Activated CD4-positive, alpha-beta T cell treated with anti-CD3 and anti-CD28 coated beads for 1 hour (primary cell): ENCODE measurements around the gene SORL1-AS1.
"Not testable (repeated sequence)": the region's sequence is repeated elsewhere in the genome, so short reads cannot be mapped to it uniquely, and the experiment has no call there.

ENCODE experiments used
- DNase-seq: peaks from one replicate; pipeline ENCODE4 v3.0.0-alpha.2; 2020

The SORL1-AS1 gene

GRCh38 chr11:121452609-121453150 lies at the start of gene SORL1-AS1:
Gene SORL1-AS1 (minus strand): TSS chr11:121452967.
- DNase-seq, result peak; percentile 30

- no peak for DNase-seq
Measured at GRCh38 chr11:121500717-121501116, 48.0 kb upstream of the SORL1-AS1 start.

- no peak for DNase-seq
Measured at GRCh38 chr11:121500275-121500674, 47.5 kb upstream of the SORL1-AS1 start.

GRCh38 chr11:121499405-121499804 lies 46.6 kb upstream of the SORL1-AS1 start:
- no peak for DNase-seq

GRCh38 chr11:121497176-121497998 lies 44.6 kb upstream of the SORL1-AS1 start:
- no peak for DNase-seq

GRCh38 chr11:121494355-121495099 lies 41.8 kb upstream of the SORL1-AS1 start:
- DNase-seq, result no peak

- no peak for DNase-seq
Measured at GRCh38 chr11:121489823-121490222, 37.1 kb upstream of the SORL1-AS1 start.

GRCh38 chr11:121488641-121489040 lies 35.9 kb upstream of the SORL1-AS1 start:
- no peak for DNase-seq

GRCh38 chr11:121488170-121488569 lies 35.4 kb upstream of the SORL1-AS1 start:
- DNase-seq, result no peak

- no peak for DNase-seq
Measured at GRCh38 chr11:121487191-121487590, 34.4 kb upstream of the SORL1-AS1 start.

GRCh38 chr11:121486054-121486453 lies 33.3 kb upstream of the SORL1-AS1 start:
- DNase-seq, result no peak

GRCh38 chr11:121485216-121485615 lies 32.4 kb upstream of the SORL1-AS1 start:
- no peak for DNase-seq

- DNase-seq, result no peak
Measured at GRCh38 chr11:121483805-121484480, 31.2 kb upstream of the SORL1-AS1 start.

GRCh38 chr11:121482231-121483129 lies 29.7 kb upstream of the SORL1-AS1 start:
- DNase-seq, result no peak

GRCh38 chr11:121481484-121482230 lies 28.9 kb upstream of the SORL1-AS1 start:
- DNase-seq, result not testable (repeated sequence)

GRCh38 chr11:121479698-121480238 lies 27.0 kb upstream of the SORL1-AS1 start:
- DNase-seq, result no peak

- no peak for DNase-seq
Measured at GRCh38 chr11:121478895-121479697, 26.3 kb upstream of the SORL1-AS1 start.

GRCh38 chr11:121478226-121478894 lies 25.6 kb upstream of the SORL1-AS1 start:
- no peak for DNase-seq

GRCh38 chr11:121476379-121477032 lies 23.7 kb upstream of the SORL1-AS1 start:
- DNase-seq, result no peak
